Measurements from ENCODE around the gene TMEM229B.
A peak's percentile ranks its signal among the peaks of the same experiment; 100 is the strongest.

TMEM229B gene

GRCh38 chr14:67529947-67530935 lies 41.7 kb upstream of the TMEM229B start:
- TF ChIP-seq CTCF (conservative IDR thresholded peaks at IDR 0.05; ENCODE audit: low read depth, low read length): no peak
- no peak for DNase-seq (ENCODE audit: low read depth)
- H3K4me3 ChIP-seq (ENCODE audit: low read depth, low read length): no peak overlapping the region

GRCh38 chr14:67528276-67528675 lies 39.8 kb upstream of the TMEM229B start:
- no peak for TF ChIP-seq CTCF (conservative IDR thresholded peaks at IDR 0.05; ENCODE audit: low read depth, low read length)
- no peak for DNase-seq (ENCODE audit: low read depth)
- no peak overlapping the region for H3K4me3 ChIP-seq (ENCODE audit: low read depth, low read length)

- no peak for DNase-seq (ENCODE audit: low read depth)
- H3K4me3 ChIP-seq (ENCODE audit: low read depth, low read length): no peak overlapping the region
- TF ChIP-seq CTCF (conservative IDR thresholded peaks at IDR 0.05; ENCODE audit: low read depth, low read length): no peak
Observed at GRCh38 chr14:67527756-67528155, 39.2 kb upstream of the TMEM229B start.

GRCh38 chr14:67526676-67527459 lies 38.3 kb upstream of the TMEM229B start:
- peak; percentile 85 for TF ChIP-seq CTCF (conservative IDR thresholded peaks at IDR 0.05; ENCODE audit: low read depth, low read length)
- DNase-seq (ENCODE audit: low read depth): peak; percentile 71
- no peak overlapping the region for H3K4me3 ChIP-seq (ENCODE audit: low read depth, low read length)

GRCh38 chr14:67526181-67526580 lies 37.7 kb upstream of the TMEM229B start:
- no peak for TF ChIP-seq CTCF (conservative IDR thresholded peaks at IDR 0.05; ENCODE audit: low read depth, low read length)
- no peak overlapping the region for H3K4me3 ChIP-seq (ENCODE audit: low read depth, low read length)
- DNase-seq (ENCODE audit: low read depth): no peak

- no peak for DNase-seq (ENCODE audit: low read depth)
- H3K4me3 ChIP-seq (ENCODE audit: low read depth, low read length): no peak overlapping the region
- no peak for TF ChIP-seq CTCF (conservative IDR thresholded peaks at IDR 0.05; ENCODE audit: low read depth, low read length)
Observed at GRCh38 chr14:67525389-67525788, 36.9 kb upstream of the TMEM229B start.

Data from choroid plexus epithelial cell (primary cell).